ENCODE measurements around the gene RAF1. TPM values are rescaled to one million over a fixed set of nuclear protein-coding genes. Genes with fewer than 3 reads are reported as not detected.
A peak's percentile ranks its signal among the peaks of the same experiment; 100 is the strongest.

Gene RAF1
- total and polyA plus RNA-seq, 9 of the 15 experiments (the other 6 are each of a cell fraction or from before 2014, with no cell fraction given), result 28.0 to 183 (median 85.6) TPM

DNA sequence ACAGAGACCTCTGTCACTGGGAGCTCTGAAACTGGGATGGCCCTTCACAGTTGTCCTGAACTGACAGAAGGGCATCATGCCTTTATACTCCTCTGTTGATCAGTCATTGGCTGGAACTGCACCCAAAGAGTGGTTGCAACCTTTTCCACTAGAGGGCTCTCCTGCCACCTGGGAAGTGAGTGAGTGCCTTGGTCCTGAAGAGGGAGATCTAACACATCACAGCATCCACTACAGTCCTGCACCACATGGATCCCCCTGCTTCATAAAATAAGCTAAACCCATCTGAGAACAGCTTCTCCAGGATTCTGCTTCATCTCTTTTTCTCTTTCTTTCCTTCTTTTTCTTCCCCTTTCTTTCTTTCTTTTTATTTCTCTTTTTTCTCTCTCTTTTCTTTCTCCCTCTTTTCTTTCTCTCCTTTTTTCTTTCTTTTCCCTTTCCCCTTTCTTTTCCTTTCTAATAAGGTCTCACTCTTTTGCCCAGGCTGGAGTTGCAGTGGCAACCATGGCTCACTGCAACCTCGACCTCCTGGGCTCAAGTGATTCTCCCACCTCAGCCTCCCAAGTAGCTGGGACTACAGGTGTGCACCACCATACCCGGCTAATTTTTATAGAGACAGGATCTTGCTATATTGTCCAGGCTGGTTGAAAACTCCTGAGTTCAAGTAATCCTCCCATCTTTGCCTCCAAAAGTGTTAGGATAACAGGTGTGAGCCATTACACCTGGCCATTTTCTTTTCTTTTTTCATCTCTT, 42.8 kb upstream of the RAF1 start (continued):
- TF ChIP-seq, protein P1, sequence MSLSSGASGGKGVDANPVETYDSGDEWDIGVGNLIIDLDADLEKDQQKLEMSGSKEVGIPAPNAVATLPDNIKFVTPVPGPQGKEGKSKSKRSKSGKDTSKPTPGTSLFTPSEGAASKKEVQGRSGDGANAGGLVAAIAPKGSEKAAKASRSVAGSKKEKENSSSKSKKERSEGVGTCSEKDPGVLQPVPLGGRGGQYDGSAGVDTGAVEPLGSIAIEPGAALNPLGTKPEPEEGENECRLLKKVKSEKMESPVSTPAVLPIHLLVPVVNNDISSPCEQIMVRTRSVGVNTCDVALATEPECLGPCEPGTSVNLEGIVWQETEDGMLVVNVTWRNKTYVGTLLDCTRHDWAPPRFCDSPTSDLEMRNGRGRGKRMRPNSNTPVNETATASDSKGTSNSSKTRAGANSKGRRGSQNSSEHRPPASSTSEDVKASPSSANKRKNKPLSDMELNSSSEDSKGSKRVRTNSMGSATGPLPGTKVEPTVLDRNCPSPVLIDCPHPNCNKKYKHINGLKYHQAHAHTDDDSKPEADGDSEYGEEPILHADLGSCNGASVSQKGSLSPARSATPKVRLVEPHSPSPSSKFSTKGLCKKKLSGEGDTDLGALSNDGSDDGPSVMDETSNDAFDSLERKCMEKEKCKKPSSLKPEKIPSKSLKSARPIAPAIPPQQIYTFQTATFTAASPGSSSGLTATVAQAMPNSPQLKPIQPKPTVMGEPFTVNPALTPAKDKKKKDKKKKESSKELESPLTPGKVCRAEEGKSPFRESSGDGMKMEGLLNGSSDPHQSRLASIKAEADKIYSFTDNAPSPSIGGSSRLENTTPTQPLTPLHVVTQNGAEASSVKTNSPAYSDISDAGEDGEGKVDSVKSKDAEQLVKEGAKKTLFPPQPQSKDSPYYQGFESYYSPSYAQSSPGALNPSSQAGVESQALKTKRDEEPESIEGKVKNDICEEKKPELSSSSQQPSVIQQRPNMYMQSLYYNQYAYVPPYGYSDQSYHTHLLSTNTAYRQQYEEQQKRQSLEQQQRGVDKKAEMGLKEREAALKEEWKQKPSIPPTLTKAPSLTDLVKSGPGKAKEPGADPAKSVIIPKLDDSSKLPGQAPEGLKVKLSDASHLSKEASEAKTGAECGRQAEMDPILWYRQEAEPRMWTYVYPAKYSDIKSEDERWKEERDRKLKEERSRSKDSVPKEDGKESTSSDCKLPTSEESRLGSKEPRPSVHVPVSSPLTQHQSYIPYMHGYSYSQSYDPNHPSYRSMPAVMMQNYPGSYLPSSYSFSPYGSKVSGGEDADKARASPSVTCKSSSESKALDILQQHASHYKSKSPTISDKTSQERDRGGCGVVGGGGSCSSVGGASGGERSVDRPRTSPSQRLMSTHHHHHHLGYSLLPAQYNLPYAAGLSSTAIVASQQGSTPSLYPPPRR (CRISPR knock-in tag; IDR thresholded peaks at IDR 0.05; ENCODE audit: borderline replicate concordance), result no peak
- TF ChIP-seq ZEB2 (IDR thresholded peaks at IDR 0.05) (peak; percentile 46; the same call in 1 of the 2 replicates), SIRT6 (IDR thresholded peaks at IDR 0.05; ENCODE audit: low read depth, low read length) (no peak), KHSRP (IDR thresholded peaks at IDR 0.05) (no peak), KLF16 (IDR thresholded peaks at IDR 0.05) (peak; percentile 74), MTA1 (IDR thresholded peaks at IDR 0.05; ENCODE audit: borderline replicate concordance) (no peak), MEF2D (tag; conservative IDR thresholded peaks at IDR 0.05; ENCODE audit: low read depth) (no peak), NR2C1 (IDR thresholded peaks at IDR 0.05) (no peak), NR2C1 (tag; IDR thresholded peaks at IDR 0.05) (no peak), RAD51 (IDR thresholded peaks at IDR 0.05; ENCODE audit: borderline replicate concordance, low read depth) (no peak)
- TF ChIP-seq, protein P2, sequence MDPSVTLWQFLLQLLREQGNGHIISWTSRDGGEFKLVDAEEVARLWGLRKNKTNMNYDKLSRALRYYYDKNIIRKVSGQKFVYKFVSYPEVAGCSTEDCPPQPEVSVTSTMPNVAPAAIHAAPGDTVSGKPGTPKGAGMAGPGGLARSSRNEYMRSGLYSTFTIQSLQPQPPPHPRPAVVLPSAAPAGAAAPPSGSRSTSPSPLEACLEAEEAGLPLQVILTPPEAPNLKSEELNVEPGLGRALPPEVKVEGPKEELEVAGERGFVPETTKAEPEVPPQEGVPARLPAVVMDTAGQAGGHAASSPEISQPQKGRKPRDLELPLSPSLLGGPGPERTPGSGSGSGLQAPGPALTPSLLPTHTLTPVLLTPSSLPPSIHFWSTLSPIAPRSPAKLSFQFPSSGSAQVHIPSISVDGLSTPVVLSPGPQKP (CRISPR knock-in tag; IDR thresholded peaks at IDR 0.05), result no peak
- TF ChIP-seq, protein P3, sequence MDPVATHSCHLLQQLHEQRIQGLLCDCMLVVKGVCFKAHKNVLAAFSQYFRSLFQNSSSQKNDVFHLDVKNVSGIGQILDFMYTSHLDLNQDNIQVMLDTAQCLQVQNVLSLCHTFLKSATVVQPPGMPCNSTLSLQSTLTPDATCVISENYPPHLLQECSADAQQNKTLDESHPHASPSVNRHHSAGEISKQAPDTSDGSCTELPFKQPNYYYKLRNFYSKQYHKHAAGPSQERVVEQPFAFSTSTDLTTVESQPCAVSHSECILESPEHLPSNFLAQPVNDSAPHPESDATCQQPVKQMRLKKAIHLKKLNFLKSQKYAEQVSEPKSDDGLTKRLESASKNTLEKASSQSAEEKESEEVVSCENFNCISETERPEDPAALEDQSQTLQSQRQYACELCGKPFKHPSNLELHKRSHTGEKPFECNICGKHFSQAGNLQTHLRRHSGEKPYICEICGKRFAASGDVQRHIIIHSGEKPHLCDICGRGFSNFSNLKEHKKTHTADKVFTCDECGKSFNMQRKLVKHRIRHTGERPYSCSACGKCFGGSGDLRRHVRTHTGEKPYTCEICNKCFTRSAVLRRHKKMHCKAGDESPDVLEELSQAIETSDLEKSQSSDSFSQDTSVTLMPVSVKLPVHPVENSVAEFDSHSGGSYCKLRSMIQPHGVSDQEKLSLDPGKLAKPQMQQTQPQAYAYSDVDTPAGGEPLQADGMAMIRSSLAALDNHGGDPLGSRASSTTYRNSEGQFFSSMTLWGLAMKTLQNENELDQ (CRISPR knock-in tag; IDR thresholded peaks at IDR 0.05; ENCODE audit: borderline replicate concordance), result no peak

All from K562 (cell line).